Stimulated activated CD4-positive, alpha-beta T cell treated with anti-CD3 and anti-CD28 coated beads, Interleukin-4, amount 100 ng/mL, for 1 hour (primary cell): ENCODE data around the gene TRIM56.
"Not testable (repeated sequence)": the region's sequence is repeated elsewhere in the genome, so short reads cannot be mapped to it uniquely, and the experiment has no call there.

Experiments
- DNase-seq: peaks from one replicate; pipeline ENCODE4 v3.0.0-alpha.2; 2020

The TRIM56 gene

DNA sequence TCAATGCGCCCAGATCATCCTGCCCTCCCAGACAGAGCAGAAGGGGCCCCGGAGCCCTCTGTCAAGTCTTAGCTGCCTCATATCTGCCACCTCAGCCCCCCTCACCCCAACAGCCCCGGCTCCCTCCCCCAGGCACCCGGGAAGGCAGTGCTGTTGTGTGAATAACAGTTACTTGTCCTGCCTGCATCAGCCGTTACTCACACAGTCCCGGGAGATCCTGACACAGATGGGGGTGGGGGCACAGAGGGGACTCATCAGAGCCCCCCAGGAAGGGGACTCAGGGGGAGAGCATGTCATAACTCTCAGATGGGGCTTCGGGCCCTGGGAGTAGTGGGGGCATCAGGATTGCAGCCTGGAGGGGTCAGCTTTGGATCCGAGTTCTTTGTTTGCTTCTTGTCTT lies 29.2 kb downstream of the TRIM56 start:
- no peak for DNase-seq

- DNase-seq: no peak
These were observed 29.9 kb downstream of the TRIM56 start for GRCh38 chr7:101115215-101115614.

DNA sequence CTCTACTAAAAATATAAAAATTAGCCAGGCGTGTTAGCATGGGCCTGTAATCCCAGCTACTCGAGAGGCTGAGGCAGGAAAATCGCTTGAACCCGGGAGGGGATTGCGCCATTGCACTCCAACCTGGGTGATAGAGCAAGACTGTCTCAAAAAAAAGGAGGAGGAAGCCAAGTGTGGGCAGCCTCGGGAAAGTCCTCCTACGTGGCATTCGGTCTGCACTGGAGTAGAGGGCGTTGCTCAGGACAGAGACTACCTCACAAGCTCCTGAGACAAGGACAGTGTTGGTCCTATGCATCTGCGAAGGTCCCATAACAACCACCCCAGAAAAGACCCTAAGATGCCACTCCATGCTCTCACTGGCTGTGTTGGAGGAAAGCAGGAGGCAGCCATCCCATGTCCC lies 31.6 kb downstream of the TRIM56 start:
- DNase-seq: no peak

DNA sequence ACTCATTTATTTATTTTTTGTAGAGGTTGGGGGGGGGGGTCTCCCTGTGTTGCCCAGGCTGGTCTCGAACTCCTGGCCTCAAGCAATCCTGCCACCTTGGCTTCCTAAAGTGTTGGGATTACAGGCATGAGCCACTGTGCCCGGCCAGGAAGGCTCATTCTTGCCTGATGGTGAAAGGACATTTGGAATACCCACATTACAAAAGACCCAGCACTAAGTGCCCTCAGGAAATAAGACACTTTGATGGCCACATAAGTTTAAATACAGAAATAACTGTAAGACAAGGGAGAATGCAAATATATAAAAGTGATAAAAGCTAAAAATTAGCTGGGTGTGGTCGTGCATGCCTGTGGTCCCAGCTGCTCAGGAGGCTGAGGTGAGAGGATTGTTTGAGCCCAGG lies 33.6 kb downstream of the TRIM56 start:
- DNase-seq: no peak

DNA sequence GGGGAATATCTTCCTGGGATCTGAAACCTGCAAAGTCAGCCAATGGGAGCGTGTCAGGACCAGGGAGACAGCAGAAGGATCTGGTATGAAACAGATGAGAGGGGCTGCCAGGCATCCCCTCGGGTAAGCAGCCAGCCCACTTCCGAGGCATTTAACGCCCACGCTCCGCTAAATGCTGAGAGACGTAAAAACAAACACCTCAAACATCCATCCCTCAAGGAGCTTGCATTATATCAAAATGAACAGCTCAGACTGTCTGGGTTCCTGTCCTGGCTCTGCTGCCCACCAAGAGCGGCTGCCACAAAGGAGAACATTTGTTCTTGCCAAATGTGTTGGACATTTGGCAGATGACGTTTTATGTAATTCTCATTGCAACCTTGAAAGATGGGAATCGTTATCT lies 34.6 kb downstream of the TRIM56 start:
- DNase-seq: no peak

DNA sequence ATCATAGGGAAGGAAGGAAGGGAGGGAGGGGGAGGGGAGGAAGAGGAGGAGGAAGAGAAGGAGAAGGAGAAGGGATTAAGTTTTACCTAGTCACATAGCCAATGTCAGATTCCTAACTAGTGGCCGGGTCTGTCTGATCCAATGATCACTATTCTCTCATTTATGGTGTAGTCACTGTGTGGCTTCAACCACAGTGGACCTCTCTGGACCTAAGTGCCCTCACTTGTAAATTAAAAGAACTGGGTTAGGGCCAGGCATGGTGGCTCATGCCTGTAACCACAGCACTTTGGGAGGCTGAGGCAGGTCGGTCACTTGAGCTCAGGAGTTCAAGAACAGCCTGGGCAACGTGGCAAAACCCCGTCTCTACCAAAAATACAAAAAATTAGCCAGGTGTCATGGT lies 35.0 kb downstream of the TRIM56 start:
- no peak for DNase-seq

GRCh38 chr7:101121631-101121990 lies 36.3 kb downstream of the TRIM56 start:
- DNase-seq: not testable (repeated sequence)

GRCh38 chr7:101121991-101122932 lies 37.0 kb downstream of the TRIM56 start:
- DNase-seq: no peak

DNA sequence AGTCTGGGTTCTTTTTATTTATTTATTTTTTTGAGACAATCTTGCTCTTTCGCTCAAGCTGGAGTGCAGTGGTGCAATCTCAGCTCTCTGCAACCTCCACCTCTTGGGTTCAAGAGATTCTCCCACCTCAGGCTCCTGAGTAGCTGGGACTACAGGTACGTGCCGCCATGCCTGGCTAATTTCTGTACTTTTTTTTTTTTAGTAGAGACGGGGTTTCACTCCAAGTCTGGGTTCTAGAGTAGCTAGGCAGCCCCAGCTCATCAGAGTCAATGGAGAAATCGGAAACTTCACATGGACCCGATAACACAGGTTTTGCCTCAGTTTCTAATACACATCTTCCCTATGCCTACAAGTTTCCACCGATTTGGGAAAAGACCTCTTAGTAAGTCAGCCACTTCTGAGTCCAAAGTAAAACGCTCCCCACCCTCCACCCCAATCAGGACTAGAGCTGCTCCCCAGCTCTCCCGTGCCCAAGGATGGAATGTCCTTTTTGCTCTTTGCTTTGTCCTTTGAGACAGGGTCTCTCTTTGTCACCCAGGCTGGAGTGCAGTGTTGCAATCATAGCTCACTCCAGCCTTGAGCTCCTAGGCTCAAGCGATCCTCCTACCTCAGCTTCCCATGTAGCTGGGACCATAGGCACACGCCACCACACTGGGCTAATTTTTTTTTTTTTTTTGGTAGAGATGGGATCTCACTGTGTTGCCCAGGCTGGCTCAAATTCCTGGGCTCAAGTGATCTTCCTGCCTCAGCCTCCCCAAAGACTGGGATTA lies 37.8 kb downstream of the TRIM56 start:
- DNase-seq: no peak

DNA sequence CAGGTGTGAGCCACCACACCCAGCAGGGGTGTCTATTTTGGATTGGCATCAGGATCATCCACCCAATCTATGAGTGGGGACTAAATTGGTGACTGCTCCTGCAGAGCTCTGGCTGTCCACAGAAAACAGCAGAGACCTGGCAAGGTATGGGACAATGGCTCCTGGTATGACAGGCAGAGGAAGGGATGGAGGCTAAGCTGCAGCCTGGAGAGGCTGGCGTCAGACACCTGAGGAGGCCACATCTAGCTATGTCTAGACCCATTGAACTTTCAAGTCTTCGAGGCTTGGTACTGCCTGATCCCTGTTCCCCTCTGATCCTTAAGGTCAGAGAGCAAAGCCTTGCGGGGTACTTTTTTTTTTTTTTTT lies 38.4 kb downstream of the TRIM56 start:
- no peak for DNase-seq

DNA sequence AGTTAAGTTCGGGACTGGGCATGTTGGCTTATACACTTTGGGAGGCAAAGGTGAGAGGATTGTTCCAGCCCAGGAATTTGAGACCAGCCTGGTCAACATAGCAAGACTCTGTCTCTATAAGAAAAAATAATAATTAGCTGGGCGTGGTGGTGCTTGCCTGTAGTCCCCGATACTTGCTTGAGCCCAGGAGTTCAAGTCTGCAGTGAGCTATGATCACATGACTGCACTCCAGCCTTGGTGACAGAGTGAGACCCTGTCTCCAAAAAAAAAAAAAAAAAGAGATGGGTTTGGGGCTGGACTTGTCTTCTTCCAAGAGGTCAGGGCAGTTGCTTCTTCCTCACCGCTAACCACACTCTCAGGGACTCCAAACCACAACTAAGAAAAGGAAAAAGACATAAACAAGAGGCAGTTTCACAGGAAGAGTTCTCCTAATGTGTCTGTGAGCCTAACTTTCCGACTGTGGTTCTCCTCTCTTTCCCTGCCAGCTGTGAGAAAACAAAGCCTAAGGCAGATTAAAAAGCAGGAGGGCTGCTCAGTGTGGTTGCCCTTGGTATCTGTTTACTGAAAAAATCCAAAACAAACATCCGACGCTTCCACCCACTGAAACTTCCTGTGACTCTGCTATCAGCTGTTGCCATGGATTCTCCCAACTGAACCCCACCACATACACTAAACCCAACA lies 39.2 kb downstream of the TRIM56 start:
- DNase-seq: no peak

DNA sequence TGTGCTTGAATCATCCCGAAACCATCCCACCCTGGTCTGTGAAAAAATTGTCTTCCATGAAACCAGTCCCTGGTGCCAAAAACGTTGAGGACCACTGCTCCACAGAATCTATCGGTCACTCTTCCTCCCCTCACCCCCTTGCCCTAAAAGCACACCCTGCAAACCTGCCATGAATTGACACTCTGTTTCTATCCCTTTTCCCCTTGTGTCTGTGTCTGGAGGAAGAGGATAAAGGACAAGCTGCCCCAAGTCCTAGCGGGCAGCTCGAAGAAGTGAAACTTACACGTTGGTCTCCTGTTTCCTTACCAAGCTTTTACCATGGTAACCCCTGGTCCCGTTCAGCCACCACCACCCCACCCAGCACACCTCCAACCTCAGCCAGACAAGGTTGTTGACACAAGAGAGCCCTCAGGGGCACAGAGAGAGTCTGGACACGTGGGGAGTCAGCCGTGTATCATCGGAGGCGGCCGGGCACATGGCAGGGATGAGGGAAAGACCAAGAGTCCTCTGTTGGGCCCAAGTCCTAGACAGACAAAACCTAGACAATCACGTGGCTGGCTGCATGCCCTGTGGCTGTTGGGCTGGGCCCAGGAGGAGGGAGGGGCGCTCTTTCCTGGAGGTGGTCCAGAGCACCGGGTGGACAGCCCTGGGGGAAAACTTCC lies 40.8 kb downstream of the TRIM56 start:
- DNase-seq: no peak

DNA sequence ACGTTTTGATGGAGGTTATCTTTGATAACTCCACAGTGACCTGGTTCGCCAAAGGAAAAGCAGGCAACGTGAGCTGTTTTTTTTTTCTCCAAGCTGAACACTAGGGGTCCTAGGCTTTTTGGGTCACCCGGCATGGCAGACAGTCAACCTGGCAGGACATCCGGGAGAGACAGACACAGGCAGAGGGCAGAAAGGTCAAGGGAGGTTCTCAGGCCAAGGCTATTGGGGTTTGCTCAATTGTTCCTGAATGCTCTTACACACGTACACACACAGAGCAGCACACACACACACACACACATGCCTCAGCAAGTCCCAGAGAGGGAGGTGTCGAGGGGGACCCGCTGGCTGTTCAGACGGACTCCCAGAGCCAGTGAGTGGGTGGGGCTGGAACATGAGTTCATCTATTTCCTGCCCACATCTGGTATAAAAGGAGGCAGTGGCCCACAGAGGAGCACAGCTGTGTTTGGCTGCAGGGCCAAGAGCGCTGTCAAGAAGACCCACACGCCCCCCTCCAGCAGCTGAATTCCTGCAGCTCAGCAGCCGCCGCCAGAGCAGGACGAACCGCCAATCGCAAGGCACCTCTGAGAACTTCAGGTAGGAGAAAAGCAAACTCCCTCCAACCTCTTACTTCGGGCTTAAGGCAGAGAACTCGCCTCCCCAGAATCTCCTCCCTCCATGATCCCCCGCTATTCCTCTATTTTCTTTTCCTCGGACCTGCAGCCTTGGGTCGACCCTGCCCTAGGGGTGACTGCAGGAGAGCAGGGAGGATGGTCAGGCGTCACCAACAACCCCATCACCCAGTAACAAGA lies 41.6 kb downstream of the TRIM56 start, which contains the start of gene SERPINE1:
Gene SERPINE1, plus strand, starts transcription at position 454 of the 809 bp plus-strand sequence. CDS start 1,290 bp downstream, outside the sequence.
- DNase-seq: peak; percentile 9

GRCh38 chr7:101127460-101128039 lies 42.3 kb downstream of the TRIM56 start:
- no peak for DNase-seq

- no peak for DNase-seq
These were observed 43.0 kb downstream of the TRIM56 start for GRCh38 chr7:101128040-101128834.

DNA sequence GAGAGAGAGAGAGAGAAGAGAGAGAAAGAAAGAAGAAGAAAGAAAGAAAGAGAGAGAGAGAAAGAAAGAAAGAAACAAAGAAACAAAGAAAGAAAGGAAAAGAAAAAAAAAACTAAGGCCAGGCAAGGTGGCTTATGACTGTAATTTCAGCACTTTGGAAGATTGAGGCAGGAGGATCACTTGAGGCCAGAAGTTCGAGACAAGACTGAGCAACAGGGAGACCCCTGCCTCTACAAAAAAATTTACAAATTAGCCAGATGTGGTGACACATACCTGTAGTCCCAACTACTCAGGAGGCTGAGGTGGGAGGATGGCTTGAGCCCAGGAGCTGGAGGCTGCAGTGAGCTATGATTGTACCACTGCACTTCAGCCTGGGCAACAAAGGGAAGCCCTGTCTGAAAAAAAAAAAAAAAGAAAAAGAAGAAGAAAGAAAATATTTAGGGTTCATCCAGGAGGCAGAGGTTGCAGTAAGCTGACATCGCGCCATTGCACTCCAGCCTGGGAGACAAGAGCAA lies 44.4 kb downstream of the TRIM56 start:
- DNase-seq: no peak

DNA sequence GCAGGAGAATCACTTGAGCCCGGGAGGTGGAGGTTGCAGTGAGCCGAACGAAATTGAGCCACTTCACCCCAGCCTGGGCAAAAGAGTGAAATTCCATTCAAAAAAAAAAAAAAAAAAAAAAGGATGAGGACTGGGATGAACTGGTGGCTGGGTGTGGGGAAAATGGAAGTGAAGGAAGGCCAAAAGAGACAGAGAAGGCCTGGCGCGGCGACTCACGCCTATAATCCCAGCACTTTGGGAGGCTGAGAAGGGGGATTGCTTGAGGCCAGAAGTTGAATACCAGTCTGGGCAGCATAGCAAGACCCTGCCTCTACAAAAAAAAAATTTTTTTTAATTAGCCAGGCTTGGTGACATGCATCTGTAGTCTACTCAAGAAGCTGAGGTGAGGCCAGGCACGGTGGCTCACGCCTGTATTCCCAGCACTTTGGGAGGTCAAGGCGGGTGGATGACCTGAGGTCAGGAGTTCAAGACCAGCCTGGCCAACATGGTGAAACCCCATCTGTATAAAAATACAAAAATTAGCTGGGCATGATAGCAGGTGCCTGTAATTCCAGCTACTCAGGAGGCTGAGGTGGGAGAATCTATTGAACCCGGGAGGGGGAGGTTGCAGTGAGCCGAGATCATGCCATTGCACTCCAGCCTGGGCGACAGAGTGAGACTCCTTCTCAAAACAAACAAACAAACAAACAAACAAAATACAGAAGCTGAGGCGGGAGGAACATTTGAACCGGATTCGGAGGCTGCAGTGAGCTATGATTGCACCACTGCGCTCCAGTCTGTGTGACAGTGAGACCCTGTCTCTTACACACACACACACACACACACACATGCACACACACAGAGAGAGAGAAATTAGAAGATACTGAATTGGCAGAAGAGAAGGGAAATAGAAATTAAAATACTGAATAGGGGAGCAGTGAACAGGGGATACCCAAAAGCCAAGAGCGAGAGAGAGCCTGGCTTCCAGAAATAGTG lies 47.6 kb downstream of the TRIM56 start:
- DNase-seq: not testable (repeated sequence)

DNA sequence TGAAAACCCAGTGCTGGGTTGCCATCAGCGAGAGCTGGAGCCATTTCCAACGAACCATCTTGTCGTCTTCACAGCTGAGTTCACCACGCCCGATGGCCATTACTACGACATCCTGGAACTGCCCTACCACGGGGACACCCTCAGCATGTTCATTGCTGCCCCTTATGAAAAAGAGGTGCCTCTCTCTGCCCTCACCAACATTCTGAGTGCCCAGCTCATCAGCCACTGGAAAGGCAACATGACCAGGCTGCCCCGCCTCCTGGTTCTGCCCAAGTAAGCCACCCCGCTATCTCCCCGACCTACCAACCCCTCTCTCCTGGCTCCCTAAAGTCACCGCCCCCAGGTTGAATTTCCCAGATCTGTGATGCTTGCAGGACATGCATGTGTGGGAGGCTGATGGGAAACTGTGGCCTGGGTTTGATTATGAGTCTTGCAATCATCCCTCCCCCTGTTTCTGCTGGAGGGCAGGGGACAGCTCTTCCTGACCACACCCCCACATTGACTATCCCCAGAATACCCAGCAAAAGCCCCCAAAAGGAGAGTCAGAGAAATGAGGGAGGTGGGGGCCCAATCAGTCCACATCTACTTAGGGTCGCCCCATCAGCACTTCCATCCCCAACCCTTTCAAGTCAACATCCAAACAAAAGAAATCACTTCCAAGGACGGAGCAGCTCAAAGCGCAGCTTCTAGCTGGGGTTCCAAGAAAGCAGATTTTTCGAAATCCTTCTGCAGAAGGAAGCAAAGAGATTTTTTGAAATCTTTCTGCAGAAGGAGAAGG lies 48.5 kb downstream of the TRIM56 start:
- DNase-seq: no peak
